NCI-H2196 treated with DMSO at 0.1 percent for 48 hours (cell line): ENCODE data around the gene MRPS9.

Experiments used
- DNase-seq: peaks from one replicate; lab custom pipeline; 2025; ENCODE audit not compliant: unreplicated experiment; lab: John Stamatoyannopoulos, UW

Gene MRPS9

DNA sequence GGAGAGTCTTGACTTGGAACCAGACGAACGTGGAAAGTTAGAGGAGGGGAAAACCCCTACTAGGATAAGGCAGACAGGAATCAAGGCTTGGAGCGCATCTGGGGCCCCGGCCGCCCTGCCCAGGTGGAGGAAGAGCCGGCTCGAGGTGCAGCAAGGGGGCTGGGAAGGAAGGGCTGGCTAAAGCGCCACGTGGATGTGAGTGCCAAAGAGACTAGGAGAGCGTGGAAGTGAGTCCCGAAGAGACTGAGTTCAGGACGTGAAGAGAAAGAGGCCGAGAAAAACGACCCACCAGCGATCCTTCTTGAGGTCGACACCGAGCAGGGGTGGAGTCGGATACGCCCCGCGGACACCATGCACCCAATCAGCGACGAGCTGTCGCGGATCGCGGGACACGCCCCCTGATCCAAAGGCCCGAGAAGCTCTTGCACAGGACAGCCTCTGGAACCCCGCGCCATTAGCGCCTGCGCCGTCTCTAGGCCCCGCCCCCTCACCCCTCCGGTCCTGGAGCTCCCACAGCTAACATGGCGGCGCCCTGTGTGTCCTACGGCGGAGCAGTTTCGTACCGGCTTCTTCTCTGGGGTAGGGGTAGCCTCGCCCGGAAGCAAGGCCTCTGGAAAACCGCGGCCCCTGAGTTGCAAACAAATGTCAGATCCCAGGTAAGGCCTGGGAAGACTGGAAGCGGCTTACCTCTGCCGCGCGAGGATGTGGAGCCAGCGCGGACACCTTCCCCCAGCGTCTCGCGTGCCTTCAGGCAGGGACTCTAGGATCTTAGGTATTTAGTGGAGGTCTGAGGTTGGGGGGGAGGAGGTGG, at the start of gene MRPS9:
Gene MRPS9, plus strand, starts transcription at position 498 of the 811 bp plus-strand sequence. Its CDS starts 24 bp downstream, at position 522.
- peak; percentile 90 for DNase-seq

DNA sequence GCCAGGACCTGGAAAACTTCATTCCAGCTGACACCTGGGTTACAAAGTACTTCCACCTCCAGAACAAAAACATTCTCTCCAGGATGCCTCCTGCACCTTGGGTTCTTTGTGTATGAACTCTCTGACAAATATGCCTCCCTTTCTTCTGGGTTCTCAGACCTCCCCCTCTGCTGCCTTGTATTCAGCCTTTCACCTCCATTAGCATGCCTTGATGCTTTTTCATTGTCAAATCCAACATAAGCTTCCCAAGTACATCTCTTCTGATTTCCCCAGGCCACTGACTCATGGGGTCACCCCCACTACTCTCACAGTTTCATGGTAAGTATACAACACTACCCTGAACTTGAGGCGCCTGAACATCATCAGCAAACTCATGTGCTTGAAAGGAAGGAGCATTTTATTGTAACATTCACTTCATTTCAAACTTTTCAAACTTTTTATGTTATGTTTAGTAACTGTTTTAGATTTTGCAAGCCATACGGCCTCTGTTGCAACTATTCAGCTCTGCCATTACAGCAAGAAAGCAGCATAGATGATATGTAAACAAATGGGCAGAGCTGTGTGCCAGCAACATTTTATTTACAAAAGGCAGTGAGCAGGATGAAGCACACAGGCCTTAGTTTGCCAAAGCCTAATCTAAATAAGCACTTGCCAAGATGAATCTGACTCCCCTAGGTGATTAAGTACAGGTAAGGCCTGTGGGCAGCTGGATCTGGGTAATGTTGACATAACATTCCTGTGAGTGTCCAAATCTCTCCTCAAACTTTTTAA, 32.5 kb upstream of the MRPS9 start:
- no peak for DNase-seq

DNA sequence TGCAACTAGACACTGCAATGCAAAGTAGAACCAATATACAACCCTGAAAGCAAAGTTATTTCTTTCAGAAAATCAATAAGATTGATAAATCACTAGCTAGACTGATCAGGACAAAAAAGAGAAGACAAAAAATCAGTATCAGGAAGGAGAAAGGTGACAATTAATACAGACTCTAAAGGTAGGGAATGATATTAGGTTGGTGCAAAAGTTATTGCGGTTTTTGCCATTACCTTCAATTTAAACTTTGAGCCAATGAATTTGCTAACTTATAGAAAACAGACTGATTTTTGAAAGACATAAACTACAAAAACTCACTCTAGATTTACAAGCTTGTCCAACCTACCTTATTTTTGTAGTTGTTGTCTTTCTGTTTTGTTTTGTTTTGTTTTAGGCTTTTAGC, 30.5 kb upstream of the MRPS9 start:
- no peak for DNase-seq

DNA sequence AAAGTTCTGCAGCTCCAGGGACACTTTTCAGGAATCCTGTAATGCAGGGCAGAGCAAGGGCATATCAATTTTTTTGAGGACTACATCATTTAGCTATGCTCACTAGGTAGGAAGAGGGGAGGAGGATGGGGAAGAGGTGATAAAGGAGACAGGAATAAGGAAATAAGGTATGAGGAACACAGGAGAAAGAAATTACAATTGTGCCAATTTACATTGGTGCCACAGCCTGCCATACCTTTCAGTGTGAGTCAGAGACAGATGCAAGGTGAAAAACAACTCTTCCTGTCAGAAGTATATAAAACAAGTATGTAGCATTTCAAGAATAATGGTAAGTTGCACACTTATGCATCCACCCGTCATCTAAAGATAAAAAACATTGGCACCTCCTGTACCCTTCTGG, 5.4 kb upstream of the MRPS9 start:
- DNase-seq = no peak

DNA sequence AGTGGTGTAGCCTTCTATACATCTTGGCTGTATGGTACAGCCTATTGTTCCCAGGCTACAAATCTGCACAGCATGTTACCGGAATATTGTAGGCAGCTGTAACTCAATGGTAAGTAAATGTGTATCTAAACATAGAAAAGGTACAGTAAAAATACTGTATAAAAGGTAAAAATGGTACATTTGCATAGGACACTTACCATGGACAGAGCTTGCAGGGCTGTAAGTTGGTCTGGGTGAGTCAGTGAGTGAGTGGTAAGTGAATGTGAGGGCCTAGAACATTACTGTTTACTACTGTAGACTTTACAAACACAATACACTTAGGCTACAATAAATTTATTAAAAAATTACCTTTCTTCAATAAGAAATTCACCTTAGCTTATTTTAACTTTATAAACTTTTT, 3.7 kb upstream of the MRPS9 start:
- DNase-seq = no peak

DNA sequence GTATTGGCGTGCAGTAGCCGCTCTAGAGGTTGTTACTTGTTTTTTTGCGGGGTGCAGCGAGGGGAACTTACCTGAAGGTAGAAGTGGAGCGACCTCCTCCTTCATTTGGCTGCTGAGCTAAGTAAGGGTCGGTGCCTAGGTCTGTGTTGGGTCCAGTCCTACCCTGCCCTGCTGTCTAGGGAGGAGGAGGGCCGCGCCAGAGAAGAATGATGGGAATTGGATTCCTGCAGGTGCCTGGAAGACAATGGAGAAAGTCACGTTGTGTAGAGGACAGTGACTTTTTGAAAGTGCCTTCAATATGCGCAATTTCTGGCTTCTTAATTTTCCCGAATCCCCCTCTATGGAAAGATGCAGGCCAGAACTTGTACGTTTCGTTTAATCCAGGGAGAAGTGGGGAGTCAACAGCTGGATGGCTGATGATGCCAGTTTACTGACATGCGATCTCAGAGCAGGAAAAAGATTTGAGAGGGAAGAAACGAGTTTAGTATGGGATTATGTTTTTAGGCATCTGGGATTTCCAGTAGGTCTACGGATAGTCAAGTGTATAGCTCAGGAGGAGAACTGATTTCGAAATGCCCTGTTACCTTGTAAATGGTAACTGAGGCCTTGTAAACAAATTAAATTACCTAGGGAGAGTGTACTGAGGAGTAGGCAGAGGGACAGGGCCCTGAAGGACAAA, 653 bp downstream of the MRPS9 start:
- DNase-seq = no peak

DNA sequence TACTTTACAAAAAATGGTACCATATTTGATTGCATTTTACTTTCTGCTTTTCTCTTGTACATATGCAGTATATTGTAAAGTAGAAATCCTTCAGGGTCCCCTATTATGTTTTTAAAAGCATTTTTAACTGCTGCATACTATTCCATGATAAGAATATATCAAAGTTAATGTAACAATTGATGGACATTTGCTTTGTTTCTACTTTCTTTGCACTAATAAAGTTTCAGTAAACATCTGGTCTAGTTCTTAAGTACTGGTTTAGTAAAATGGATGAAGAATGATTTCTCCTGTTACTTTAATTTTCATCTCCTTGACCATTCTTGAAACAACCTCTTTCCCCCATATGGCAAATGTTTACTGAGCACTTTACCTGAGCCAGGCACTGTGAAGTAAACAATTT, 1.7 kb downstream of the MRPS9 start:
- DNase-seq = no peak

DNA sequence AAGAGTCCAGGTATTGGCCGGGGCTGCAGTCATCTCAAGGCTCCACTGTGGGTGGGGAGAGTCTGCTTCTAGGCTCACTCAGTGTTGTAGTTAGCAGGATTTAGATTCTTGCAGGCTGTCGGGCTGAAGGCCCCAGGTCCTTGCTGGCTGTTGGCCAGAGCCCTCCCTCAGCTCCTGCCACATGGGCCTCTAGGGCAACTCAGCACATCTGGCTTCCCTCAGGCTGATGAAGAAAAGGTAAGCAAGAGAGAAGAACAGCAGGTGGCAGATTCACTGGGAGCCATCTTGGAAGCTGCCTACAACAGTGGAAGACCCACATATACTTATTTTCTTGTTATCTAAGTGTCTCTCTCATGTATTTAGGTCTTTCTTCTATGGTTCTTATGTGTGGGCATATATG, 4.3 kb downstream of the MRPS9 start:
- no peak for DNase-seq

DNA sequence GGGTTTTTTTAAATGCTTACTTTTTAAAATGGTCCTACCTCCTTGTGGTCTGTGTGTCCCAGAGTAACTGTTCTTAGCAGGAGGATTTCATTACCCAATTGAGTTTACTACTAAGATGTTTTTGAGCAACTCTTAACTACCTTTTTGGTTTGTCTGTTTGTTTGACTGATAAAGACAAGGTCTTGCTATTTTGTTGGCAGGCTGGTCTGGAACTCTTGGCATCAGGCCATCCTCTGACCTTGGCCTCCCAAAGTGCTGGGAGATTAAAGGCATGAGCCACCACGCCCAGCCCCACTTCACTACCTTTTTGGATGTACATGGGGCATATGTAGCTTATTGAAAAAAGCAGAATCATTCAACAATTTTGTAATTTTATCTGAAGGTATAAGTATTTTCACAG, 14.9 kb downstream of the MRPS9 start:
- DNase-seq = no peak

DNA sequence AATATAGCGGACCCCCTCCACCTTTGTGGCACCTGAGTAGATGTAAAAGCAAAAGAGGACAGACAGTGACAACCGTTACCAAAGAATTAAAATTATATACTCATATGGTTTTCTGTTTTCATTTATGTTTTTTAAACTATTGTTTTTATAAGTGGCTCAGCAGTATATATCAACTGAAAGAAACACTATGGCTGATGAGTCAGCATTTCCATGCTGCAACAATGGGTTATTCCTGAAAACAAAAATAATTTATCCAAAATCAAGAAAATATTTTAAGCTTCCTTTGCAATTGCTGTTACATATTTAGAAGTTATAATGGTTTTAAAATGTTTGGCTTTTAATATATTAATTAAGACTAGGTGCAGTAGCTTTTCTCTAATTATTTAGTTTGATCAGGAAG, 17.7 kb downstream of the MRPS9 start:
- DNase-seq = no peak

DNA sequence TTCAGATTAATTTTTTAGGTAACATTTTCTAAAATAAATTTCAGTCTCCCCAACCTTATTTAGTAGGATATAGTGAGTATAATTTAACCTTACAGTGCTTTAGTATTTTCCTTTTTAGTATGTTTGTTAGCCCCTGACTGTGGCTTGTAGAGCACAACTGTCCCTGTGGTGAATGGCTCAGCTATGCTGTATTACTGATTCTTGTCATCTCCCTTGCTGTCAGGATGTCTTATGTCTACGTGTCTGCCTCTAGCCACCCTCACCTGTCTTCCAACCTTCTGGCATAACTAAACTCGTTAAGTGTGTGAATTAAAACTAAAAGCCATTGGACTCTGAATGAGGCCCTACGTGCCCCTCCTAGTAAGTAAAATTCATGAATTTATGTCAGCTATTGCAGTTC, 18.4 kb downstream of the MRPS9 start:
- no peak for DNase-seq

DNA sequence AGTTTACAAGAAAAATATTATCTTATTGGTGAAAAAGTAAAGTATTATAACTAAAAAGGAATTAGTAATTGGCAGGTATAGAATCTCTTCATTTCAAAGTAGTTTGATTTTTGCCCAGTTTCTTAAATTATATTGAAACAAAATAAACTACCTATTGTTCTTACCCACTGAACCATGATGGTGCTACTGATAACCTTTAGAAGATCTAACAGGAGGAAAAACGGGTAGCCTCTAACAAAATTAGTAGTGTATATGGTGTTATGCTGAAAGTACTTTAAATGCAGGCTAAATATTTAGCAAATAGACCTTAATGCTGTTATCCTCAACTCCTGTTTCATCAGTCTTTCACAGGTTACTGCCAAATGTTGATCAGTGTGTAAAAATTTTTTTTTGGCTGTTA, 19.1 kb downstream of the MRPS9 start:
- DNase-seq = no peak

DNA sequence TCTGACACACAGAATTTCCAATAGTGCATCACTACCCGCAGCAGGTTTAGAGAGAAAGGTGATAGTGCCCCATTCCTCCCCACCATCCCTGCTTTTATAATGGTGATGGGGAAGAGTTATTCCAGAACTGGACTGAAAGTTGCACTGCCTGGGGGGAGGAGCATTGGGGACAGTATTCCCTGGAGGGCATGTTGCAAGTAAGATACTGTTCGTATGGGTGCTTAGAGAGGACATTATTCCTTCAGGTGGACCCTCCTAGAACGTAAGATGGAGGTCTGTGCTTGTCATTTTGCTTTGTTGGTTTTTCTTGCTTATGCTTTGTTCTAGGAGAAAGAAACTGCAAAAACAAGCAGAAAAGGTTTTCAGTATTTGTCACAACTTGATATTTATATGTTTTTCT, 23.7 kb downstream of the MRPS9 start:
- DNase-seq = no peak

DNA sequence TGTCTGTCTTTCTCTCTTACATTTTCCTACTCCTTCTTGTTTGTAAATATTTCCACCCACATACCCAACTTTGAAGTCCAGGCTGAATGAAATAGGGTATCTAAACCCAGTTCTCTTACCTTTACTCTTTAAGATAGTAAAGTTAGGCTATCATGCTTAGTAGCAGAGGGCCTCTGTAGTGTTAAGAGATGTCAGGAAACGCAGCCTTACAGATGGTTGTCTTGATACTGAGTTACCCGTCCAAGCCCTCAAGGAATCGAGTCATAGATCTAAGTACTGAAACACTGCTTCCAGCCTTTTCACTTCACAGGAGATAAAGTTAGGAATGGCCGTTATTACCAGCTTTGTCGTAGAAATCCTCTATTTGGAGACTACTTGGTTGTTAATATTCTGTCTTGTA, 24.3 kb downstream of the MRPS9 start:
- no peak for DNase-seq

DNA sequence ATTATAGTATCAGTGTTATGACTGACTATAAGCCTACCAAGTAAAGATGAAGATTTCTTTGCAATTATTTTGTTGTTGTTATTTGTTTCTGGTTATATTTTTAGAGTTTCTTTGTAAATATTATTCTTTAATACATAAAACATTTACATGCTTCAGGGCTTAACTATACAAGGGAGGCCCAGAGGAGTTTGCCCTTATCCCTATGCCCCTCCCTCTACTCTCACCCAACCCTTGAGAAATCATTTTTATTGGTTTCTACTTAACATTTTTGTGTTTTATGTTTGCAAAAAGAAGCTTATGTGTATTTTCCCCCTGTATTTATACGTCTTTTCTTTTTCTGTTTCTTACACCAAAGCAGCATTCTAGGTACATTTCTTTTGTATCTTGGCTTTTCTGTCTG, 30.5 kb downstream of the MRPS9 start:
- DNase-seq = no peak

DNA sequence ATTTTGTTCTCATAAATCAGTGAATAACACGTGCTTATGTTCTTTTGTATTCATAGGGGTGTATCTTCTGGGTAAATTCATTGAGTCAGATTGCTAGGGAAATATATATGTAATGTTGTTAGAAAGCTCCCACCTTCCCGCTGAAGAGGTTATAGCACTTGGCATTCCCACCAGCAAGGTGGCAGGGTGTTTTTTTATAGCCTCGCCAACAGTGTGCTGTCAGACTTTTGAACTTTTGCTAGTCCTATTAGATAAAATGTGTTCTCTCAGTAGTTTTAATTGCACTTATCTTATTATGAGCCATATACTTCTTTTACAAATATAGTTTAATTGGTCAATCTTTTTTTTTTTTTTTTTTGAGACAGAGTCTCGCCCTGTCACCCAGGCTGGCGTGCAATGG, 31.0 kb downstream of the MRPS9 start:
- DNase-seq = no peak

DNA sequence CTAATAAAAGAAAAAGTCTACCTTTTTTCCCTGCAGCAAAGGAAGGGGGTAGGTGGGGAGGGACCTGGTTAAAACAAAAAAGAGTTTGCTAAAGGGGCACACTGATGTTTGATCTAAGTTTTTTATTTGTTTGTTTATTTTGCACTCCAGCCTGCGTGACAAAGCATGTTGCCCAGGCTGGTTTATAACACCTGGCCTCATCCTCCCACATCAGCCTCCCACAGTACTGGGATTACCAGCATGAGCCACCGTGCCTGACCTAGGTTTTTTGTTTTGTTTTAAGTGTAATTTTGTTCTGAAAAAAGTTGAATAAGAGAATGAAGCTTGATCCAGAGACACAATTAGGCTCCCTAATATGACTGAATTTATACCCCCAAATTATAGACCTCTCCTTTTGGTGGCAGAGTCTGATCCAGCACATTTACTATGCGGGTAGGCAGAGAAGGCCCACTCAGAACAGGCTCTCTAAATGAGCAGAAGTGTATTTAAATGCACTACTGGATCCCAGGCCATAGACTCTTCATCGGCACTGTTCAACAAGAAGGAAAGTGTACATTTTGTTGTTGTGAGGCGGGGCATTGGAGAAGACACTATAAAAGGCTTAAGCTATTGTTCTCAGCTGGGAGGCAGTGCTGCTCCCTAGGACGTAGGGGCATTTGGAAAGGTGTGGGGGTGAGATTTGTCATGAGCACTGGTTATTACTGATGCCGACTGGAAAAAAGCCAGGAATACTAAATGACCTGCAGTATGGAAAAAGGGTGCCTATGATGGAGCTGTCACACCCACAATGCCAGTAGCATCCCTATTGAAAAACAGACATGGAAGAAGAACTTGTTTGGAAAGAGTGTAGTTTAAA, 32.4 kb downstream of the MRPS9 start:
- DNase-seq = no peak

DNA sequence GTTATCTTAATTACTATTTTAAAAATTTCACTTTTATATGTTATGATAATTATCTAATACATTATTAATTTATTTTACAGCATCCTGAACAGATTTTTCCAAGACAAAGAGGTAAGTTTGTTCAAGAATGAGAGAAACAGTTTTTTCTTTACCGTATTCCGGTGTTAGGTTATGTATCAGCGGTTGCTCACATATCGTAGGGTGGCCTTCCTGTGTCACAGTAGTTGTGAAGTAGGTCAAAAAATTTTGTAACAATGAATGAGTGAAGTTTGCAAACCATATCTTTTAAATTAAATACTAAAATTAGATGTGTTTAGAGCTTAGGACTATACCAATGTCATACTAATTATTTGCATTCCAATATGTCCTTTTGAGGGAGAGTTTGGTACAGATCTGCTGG, 33.5 kb downstream of the MRPS9 start:
- no peak for DNase-seq

DNA sequence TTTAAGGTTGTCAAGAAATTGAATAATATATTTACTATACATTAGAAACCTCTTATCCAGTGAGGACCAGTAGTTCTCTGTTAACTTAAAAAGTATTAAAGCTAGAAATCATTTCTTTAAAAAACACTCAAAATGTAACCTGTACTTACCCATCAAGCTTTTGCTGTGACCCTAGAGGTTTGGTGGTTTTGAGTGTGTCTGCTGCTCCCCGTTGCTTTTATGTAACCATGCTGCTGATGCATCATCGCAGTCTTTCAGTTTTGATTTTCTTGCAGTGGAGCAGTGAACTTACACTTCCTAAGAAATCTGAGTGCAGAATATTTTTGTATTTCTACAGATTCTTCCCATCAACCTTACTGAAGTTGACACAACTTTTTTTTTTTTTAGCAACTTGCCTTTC, 34.2 kb downstream of the MRPS9 start:
- DNase-seq = no peak

DNA sequence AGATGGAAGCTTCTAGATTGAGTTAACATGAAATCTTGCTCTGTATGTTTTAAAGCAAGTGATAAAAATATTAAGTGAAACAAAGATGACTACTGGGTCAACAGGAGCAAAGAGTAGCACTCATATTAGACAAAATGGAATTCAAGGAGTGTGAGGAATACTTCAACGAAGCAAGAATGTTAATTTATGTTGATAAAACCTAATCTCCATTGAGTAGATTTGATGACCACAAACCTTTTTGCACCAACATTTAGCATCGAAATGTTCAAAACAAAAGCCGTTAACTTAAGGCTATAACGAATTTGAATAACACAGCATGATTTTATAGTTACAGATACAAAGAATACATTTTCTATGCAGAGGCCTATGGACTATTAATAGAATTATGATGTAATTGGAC, 35.7 kb downstream of the MRPS9 start:
- DNase-seq = no peak

DNA sequence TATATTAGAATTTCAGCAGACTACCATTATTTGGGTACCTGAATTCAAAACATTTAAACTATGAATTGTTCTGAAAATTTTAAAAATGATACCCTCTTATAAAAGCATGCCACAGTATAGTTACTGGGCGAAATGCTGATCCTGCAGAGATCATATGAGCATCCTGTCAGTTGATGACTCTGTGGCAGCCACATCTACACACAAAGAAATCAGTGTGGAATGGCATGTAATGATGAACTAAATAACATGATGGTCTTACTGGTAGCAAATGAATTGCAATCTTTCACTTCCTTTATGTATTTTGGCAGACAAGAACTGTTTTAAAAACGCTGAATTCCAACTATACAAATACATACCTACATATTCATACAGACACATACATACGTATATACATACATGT, 38.3 kb downstream of the MRPS9 start:
- DNase-seq = no peak
